B cell (primary cell): ENCODE measurements around the gene WDR64. TPM values are rescaled to one million over a fixed set of nuclear protein-coding genes. Genes with fewer than 3 reads are reported as not detected.
A peak's percentile ranks its signal among the peaks of the same experiment; 100 is the strongest.

Experiments
- ATAC-seq: fragments of 200-7000 bp; cut with Tn5 transposase; one replicate; pipeline ENCODE4 v1.10.0; 2021; ENCODE audit warnings: low read depth, mild to moderate bottlenecking, moderate number of reproducible peaks, moderate library complexity
- CTCF ChIA-PET: fragments of 350-600 bp; sonication (Branson Sonifier 250); formaldehyde crosslinking; loops from one replicate; lab custom pipeline; 2021; ENCODE audit warnings: antibody characterized with exemption, inconsistent platforms; lab: Charles Lee
- POLR2A ChIA-PET: fragments of 350-600 bp; sonication (Branson Sonifier 250); formaldehyde crosslinking; loops from one replicate; lab custom pipeline; 2021; ENCODE audit warnings: antibody characterized with exemption; lab: Charles Lee
- DNase-seq: peaks from one replicate; pipeline ENCODE4 v3.0.0; 2013
- H2AFZ ChIP-seq: 2 replicates; pipeline ENCODE4 v1.6.1; 2012; ENCODE audit warnings: mild to moderate bottlenecking, low read depth, low read length; ENCODE audit not compliant: insufficient read depth, poor library complexity, severe bottlenecking
- H3K27ac ChIP-seq, 2 donors: 1 replicate in 1 of 2; 2 replicates in 1 of 2; pipeline ENCODE4 v1.5.1; 2012 to 2013; ENCODE audit warnings: low read length in 2 of 2, mild to moderate bottlenecking in 2 of 2, moderate library complexity in 1 of 2
- H3K27me3 ChIP-seq, 4 experiments: fragments of 200-600 bp in 1 of 4; sonication (generic) in 1 of 4; replicated peaks in 1 of 4; 1 replicate in 2 of 4; 2 replicates in 2 of 4; pipeline versions ENCODE4 v1.6.1 to v1.7.0; 2013 to 2016; ENCODE audit warnings: low read length in 3 of 4, mild to moderate bottlenecking in 2 of 4, mixed read lengths in 1 of 4, moderate library complexity in 1 of 4; ENCODE audit not compliant: insufficient read depth in 4 of 4, control insufficient read depth in 3 of 4; ENCODE audit errors: control extremely low read depth in 1 of 4
- H3K36me3 ChIP-seq, 2 experiments: replicated peaks in 1 of 2; 1 replicate in 1 of 2; 2 replicates in 1 of 2; pipeline versions ENCODE4 v1.6.1 to v1.7.1; 2013; ENCODE audit warnings: low read length in 1 of 2; ENCODE audit not compliant: insufficient read depth in 2 of 2, control insufficient read depth in 1 of 2; ENCODE audit errors: control extremely low read depth in 1 of 2, extremely low read depth in 1 of 2
- H3K4me1 ChIP-seq, 2 donors: fragments of 200-600 bp in 1 of 2; sonication (generic) in 1 of 2; 1 replicate in 1 of 2; 2 replicates in 1 of 2; pipeline versions ENCODE4 v1.5.1 to v1.6.1; 2013 to 2017; ENCODE audit warnings: low read length in 2 of 2; ENCODE audit not compliant: control insufficient read depth in 2 of 2, insufficient read depth in 2 of 2
- H3K4me2 ChIP-seq: replicated peaks from 2 replicates; pipeline ENCODE3; 2012; ENCODE audit warnings: mild to moderate bottlenecking, low read depth, low read length; ENCODE audit not compliant: poor library complexity, severe bottlenecking
- H3K4me3 ChIP-seq, 5 experiments: fragments of 200-600 bp in 1 of 5; sonication (generic) in 1 of 5; 1 replicate in 3 of 5; 2 replicates in 2 of 5; pipeline versions ENCODE4 v1.5.1 to v1.7.0; 2011 to 2016; ENCODE audit warnings: low read length in 4 of 5, mild to moderate bottlenecking in 4 of 5, low read depth in 2 of 5, control low read depth in 1 of 5, moderate library complexity in 1 of 5; ENCODE audit not compliant: insufficient read depth in 1 of 5; ENCODE audit errors: control extremely low read depth in 1 of 5, extremely low read depth in 1 of 5
- H3K79me2 ChIP-seq: fragments of 200-600 bp; sonication (generic); one replicate; pipeline ENCODE4 v1.6.0; 2016; ENCODE audit warnings: low read length; ENCODE audit not compliant: control insufficient read depth, insufficient read depth
- H3K9ac ChIP-seq: fragments of 200-600 bp; sonication (generic); 2 replicates; pipeline ENCODE4 v1.6.1; 2017; ENCODE audit warnings: mild to moderate bottlenecking, low read length, moderate library complexity
- H3K9me3 ChIP-seq, 3 donors: one replicate each; pipeline versions ENCODE4 v1.6.1 to v1.7.1; 2013; ENCODE audit warnings: low read length in 2 of 3; ENCODE audit not compliant: control insufficient read depth in 2 of 3, insufficient read depth in 1 of 3; ENCODE audit errors: control extremely low read depth in 1 of 3
- H4K20me1 ChIP-seq: 2 replicates; pipeline ENCODE4 v1.6.0; 2012; ENCODE audit warnings: mild to moderate bottlenecking, low read length; ENCODE audit not compliant: insufficient read depth, control insufficient read depth, poor library complexity, severe bottlenecking
- H3K27ac Mint-ChIP-seq: one replicate; pipeline ENCODE4 v1.8.0; 2021; ENCODE audit warnings: mixed read lengths
- H3K27me3 Mint-ChIP-seq: one replicate; pipeline ENCODE4 v1.8.0; 2021; ENCODE audit warnings: mixed read lengths
- H3K4me1 Mint-ChIP-seq: one replicate; pipeline ENCODE4 v1.8.0; 2021; ENCODE audit warnings: mixed read lengths
- H3K4me3 Mint-ChIP-seq: one replicate; pipeline ENCODE4 v1.8.0; 2021; ENCODE audit warnings: mixed read lengths
- H3K9me3 Mint-ChIP-seq: one replicate; pipeline ENCODE4 v1.8.0; 2022; ENCODE audit warnings: mixed read lengths; ENCODE audit not compliant: insufficient read depth
- CTCF ChIP-seq: fragments of 200-600 bp; IDR thresholded peaks from one replicate; pipeline ENCODE4 v1.8.0; 2022; ENCODE audit warnings: antibody characterized with exemption, mild to moderate bottlenecking
- EZH2 ChIP-seq: IDR thresholded peaks from 2 replicates; pipeline ENCODE4 v1.6.1; 2012; ENCODE audit warnings: borderline replicate concordance, low read depth, mild to moderate bottlenecking, moderate library complexity, low read length; ENCODE audit not compliant: insufficient read depth, poor library complexity, severe bottlenecking
- WGBS: methylation state at CpG from one replicate; pipeline ENCODE4 v1.1.5; 2013; ENCODE audit warnings: missing lambda C conversion rate; ENCODE audit not compliant: insufficient coverage; 5-methylcytosine and 5-hydroxymethylcytosine counted together
- intact Hi-C: fragments of 100-400 bp; cut with micrococcal nuclease; formaldehyde crosslinking; loops from one replicate; pipeline ENCODE4 v1.10.0; 2022
- polyA plus RNA-seq: library from polyadenylated mRNA; depleted of rRNA; stranded (reverse); fragments of >200 nt; gene quantifications from 2 replicates; pipeline ENCODE4 v1.2.3, GENCODE V29; 2012
- total RNA-seq, 2 donors: library from RNA; stranded (reverse); fragments of 120-200 nt in 1 of 2; gene quantifications; 1 replicate in 1 of 2; 2 replicates in 1 of 2; pipeline versions ENCODE4 v1.2.3 to v1.2.4, GENCODE V29; 2013 to 2022

WDR64 gene
- total and polyA plus RNA-seq, 2 donors (not counting 1 experiment from before 2014, with no cell fraction given), result 0.13 TPM; not detected in 1

- Mint-ChIP-seq H3K27me3 (no peaks in the 10 kb centered on the region), H3K9me3 (no peaks in the 10 kb centered on the region), H3K27ac (no peak overlapping the region), H3K4me3 (no peak overlapping the region), H3K4me1 (peaks cover 23% of the 10 kb centered on the region)
- intact Hi-C loops, result loop anchor here (10.0 kb wide), 1 partner anchor 1410 kb away; the partner anchor contains the start of genes CEP170 and SDCCAG8
- CTCF ChIA-PET, result no interaction called here
- Histone ChIP-seq H3K4me2 (no peak overlapping the region), H2AFZ (no peak overlapping the region), H3K79me2 (no peaks in the 10 kb centered on the region), H3K27me3 (no peaks in the 10 kb centered on the region), H3K4me3 (no peak overlapping the region), H3K9ac (no peak overlapping the region), H3K9me3 (no peaks in the 10 kb centered on the region), H4K20me1 (no peaks in the 10 kb centered on the region), H3K4me1 (peaks cover 12 to 19% of the 10 kb centered on the region in 2 donors), H3K27ac (no peak overlapping the region), H3K36me3 (no peaks in the 10 kb centered on the region)
- POLR2A ChIA-PET, result no interaction called here
- ATAC-seq, result no peak
- no peak for DNase-seq
- TF ChIP-seq EZH2 (no peak), CTCF (no peak)
- 100% methylated on average over 1 of the region's 6 CpGs for WGBS
Measured at GRCh38 chr1:241844593-241844992, 192.5 kb downstream of the WDR64 start.

GRCh38 chr1:241846375-241846774, 194.3 kb downstream of the WDR64 start:
- DNase-seq (no peak), ATAC-seq (no peak)
- H3K27ac ChIP-seq, result no peak overlapping the region
- no peaks in the 10 kb centered on the region for H3K79me2 ChIP-seq
- CTCF ChIA-PET, result interaction anchor here (2.0 kb wide), 1 partner anchor 152 kb away, joined by 7 read pairs; the partner anchor contains the start of gene MAP1LC3C
- H3K9ac ChIP-seq, result no peak overlapping the region
- intact Hi-C loops, result loop anchor here (10.0 kb wide), 1 partner anchor 1408 kb away; the partner anchor contains the start of genes CEP170 and SDCCAG8
- H4K20me1 ChIP-seq, result no peaks in the 10 kb centered on the region
- Mint-ChIP-seq H3K4me1 (peaks cover 17% of the 10 kb centered on the region), H3K27ac (peak overlapping the region; percentile 68), H3K27me3 (no peaks in the 10 kb centered on the region), H3K4me3 (peak overlapping the region; percentile 99), H3K9me3 (no peaks in the 10 kb centered on the region)
- H3K4me3 ChIP-seq, result no peak overlapping the region
- no peak overlapping the region for H2AFZ ChIP-seq
- no peaks in the 10 kb centered on the region for H3K27me3 ChIP-seq
- no peaks in the 10 kb centered on the region for H3K9me3 ChIP-seq
- TF ChIP-seq CTCF (no peak), EZH2 (no peak)
- H3K4me2 ChIP-seq, result no peak overlapping the region
- POLR2A ChIA-PET, result no interaction called here
- H3K4me1 ChIP-seq, result peaks cover 9 to 12% of the 10 kb centered on the region in 2 donors
- no peaks in the 10 kb centered on the region for H3K36me3 ChIP-seq
